K562 (cell line): ENCODE results near the gene UQCRHL. TPM values are rescaled to one million over a fixed set of nuclear protein-coding genes. Genes with fewer than 3 reads are reported as not detected.

ENCODE experiments used
- ADNP ChIP-seq: fragments of 200-800 bp; sonication (Bioruptor generic); IDR thresholded peaks from 2 replicates; pipeline ENCODE4 v1.6.1; 2016; ENCODE audit warnings: missing genetic modification characterization, missing compliant biosample characterization
- ATF7 ChIP-seq: fragments of 450-650 bp; IDR thresholded peaks from 2 replicates; pipeline ENCODE4 v1.7.1; 2014; ENCODE audit warnings: mild to moderate bottlenecking, moderate library complexity
- CHD1 ChIP-seq: fragments of 200-600 bp; sonication (generic); IDR thresholded peaks from one replicate; pipeline ENCODE4 v1.6.1; 2012; ENCODE audit warnings: mild to moderate bottlenecking, moderate library complexity, low read length, inconsistent platforms
- FOXP1 ChIP-seq: sonication (generic); formaldehyde crosslinking; IDR thresholded peaks from 2 replicates; pipeline ENCODE4 v1.8.0; 2022; ENCODE audit warnings: mild to moderate bottlenecking, missing genetic modification reagents
- HDAC3 ChIP-seq: fragments of 450-650 bp; IDR thresholded peaks from 2 replicates; pipeline ENCODE4 v1.6.1; 2018; ENCODE audit warnings: borderline replicate concordance, mild to moderate bottlenecking, moderate library complexity; ENCODE audit not compliant: partially characterized antibody
- IFI16 ChIP-seq: fragments of 250-450 bp; sonication (Bioruptor Pico); IDR thresholded peaks from 2 replicates; pipeline ENCODE4 v2.1.2; 2022; ENCODE audit warnings: mild to moderate bottlenecking, inconsistent platforms
- JUND ChIP-seq, 2 experiments: IDR thresholded peaks; 2 replicates in 1 of 2; 3 replicates in 1 of 2; pipeline ENCODE4 v1.6.1; 2011; ENCODE audit warnings: borderline replicate concordance in 2 of 2, low read depth in 2 of 2, low read length in 2 of 2, improper control_type of control experiment in 1 of 2, missing biosample characterization in 1 of 2, missing genetic modification characterization in 1 of 2, missing genetic modification reagents in 1 of 2
- NFXL1 ChIP-seq: fragments of 450-650 bp; formaldehyde crosslinking; IDR thresholded peaks from 2 replicates; pipeline ENCODE4 v1.4.0; 2021; ENCODE audit warnings: mild to moderate bottlenecking
- PHF8 ChIP-seq: fragments of 200-600 bp; sonication (generic); IDR thresholded peaks from 2 replicates; pipeline ENCODE4 v1.6.1; 2012; ENCODE audit warnings: mixed run types, mild to moderate bottlenecking, inconsistent platforms, low read length, moderate library complexity, borderline replicate concordance
- RCOR1 ChIP-seq, 2 experiments: IDR thresholded peaks; 2 replicates each; pipeline ENCODE4 v1.6.1; 2012; ENCODE audit warnings: low read depth in 2 of 2, low read length in 2 of 2, borderline replicate concordance in 1 of 2, improper control_type of control experiment in 1 of 2
- SIN3B ChIP-seq: fragments of 450-650 bp; IDR thresholded peaks from 2 replicates; pipeline ENCODE4 v1.6.1; 2017; ENCODE audit warnings: low read depth, mild to moderate bottlenecking, moderate library complexity
- SMARCB1 ChIP-seq: IDR thresholded peaks from 2 replicates; pipeline ENCODE4 v1.6.1; 2011; ENCODE audit warnings: improper control_type of control experiment, low read depth; ENCODE audit not compliant: insufficient read length
- SMC3 ChIP-seq: conservative IDR thresholded peaks from 2 replicates; pipeline ENCODE4 v1.6.1; 2011; ENCODE audit warnings: low read depth, low read length, improper control_type of control experiment; ENCODE audit not compliant: insufficient read depth
- TARDBP ChIP-seq: fragments of 450-650 bp; IDR thresholded peaks from 2 replicates; pipeline ENCODE4 v1.6.1; 2016
- ZFPM2 ChIP-seq: fragments of 250-450 bp; sonication (Bioruptor Pico); IDR thresholded peaks from 2 replicates; pipeline ENCODE4 v1.5.1; 2022; ENCODE audit warnings: mild to moderate bottlenecking
- ZFX ChIP-seq: sonication (generic); formaldehyde crosslinking; IDR thresholded peaks from 2 replicates; pipeline ENCODE4 v1.8.0; 2022; ENCODE audit warnings: mild to moderate bottlenecking, missing genetic modification reagents, moderate library complexity
- ZNF23 ChIP-seq: fragments of 250-450 bp; sonication (Bioruptor Pico); IDR thresholded peaks from 2 replicates; pipeline ENCODE4 v1.4.0; 2020; ENCODE audit warnings: mild to moderate bottlenecking
- ZNF232 ChIP-seq: sonication (generic); formaldehyde crosslinking; IDR thresholded peaks from 2 replicates; pipeline ENCODE4 v1.8.0; 2022; ENCODE audit warnings: mild to moderate bottlenecking, missing genetic modification reagents
- ZNF583 ChIP-seq: fragments of 250-450 bp; sonication (Bioruptor Pico); IDR thresholded peaks from 2 replicates; pipeline ENCODE4 v1.4.0; 2020
- ZZZ3 ChIP-seq: fragments of 450-650 bp; IDR thresholded peaks from 2 replicates; pipeline ENCODE4 v1.6.1; 2016; ENCODE audit warnings: antibody characterized with exemption, mild to moderate bottlenecking, moderate library complexity
- polyA plus RNA-seq, 8 experiments: library from polyadenylated mRNA; depleted of rRNA in 4 of 8; stranded (reverse) in 5 of 8; unstranded in 3 of 8; fragments of >200 nt; fragmentation: Nextera tagmentation in 2 of 8; fragmentation: Illumina TruSeq in 1 of 8; extraction: Ambion mirVana in 2 of 8; extraction: Trizol in 1 of 8; gene quantifications; 2 replicates each; pipeline versions ENCODE4 v1.2.1 to v1.2.3, GENCODE V29; 2011 to 2014; ENCODE audit warnings: inconsistent platforms in 1 of 8, missing spikeins in 1 of 8
- total RNA-seq, 7 experiments: library from RNA; depleted of rRNA in 6 of 7; stranded (reverse); fragments of >200 nt in 6 of 7; fragmentation: Illumina TruSeq in 2 of 7; extraction: Trizol in 2 of 7; gene quantifications; 2 replicates each; pipeline versions ENCODE4 v1.2.1 to v1.2.3, GENCODE V29; 2011 to 2021; ENCODE audit warnings: low replicate concordance in 1 of 7
- TF ChIP-seq, protein P1 (sequence below), 2 experiments: IDR thresholded peaks in 1 of 2; conservative IDR thresholded peaks in 1 of 2; 2 replicates each; pipeline ENCODE4 v1.6.1; 2016; ENCODE audit warnings: low read depth in 2 of 2, mild to moderate bottlenecking in 1 of 2, missing compliant biosample characterization in 1 of 2, missing genetic modification characterization in 1 of 2, moderate library complexity in 1 of 2
- TF ChIP-seq, protein P2 (sequence below): fragments of 250-450 bp; sonication (Bioruptor Pico); IDR thresholded peaks from 2 replicates; pipeline ENCODE4 v1.5.0; 2020; ENCODE audit warnings: mild to moderate bottlenecking

UQCRHL gene
- total and polyA plus RNA-seq, 9 of the 15 experiments (the other 6 are each of a cell fraction or from before 2014, with no cell fraction given), result 5.1 to 41.3 (median 21.8) TPM

DNA sequence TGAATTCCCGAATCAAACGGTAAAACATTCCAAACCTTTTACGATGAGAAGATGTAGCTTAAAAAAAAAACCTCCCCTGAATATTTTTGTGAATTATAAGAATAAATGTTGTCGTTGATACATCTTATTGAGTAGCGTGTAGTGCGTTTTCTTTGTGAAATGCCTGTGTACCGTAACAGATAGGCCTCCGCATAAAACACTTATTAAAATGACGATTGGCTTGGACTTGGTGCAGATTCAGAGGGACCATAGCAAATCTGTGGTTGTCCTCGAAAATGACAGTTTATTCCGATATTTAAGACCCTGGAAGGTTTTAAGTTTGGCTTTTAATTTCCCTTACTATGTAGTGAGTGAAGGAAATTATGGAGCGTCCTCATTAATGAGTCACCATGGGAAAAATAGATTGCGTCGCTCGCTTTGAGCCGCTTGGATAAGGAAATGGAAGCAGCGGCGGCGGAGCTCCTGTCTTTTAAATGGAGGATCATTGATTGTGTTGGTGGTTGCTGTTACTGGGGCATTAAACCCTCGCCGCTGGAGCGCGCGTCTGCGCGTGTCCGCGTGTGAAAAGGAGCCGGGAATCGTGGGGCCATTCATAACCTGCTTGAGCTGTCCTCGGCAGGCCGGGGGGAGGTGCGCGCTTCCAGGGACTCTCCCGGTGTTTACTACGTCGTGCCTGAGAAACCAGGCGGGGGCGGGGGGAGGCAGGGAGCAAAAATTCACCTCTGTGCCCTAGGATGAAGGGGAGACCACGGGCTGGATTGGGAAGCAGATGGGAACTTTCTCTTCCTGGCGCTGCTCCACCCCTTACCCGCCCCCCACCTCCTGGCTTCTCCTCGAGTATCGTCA, 41.7 kb upstream of the UQCRHL start (continued):
- TF ChIP-seq ZNF583 (CRISPR knock-in tag) (no peak), ADNP (tag) (no peak), HDAC3 (peak; percentile 71), IFI16 (CRISPR knock-in tag) (no peak), SIN3B (no peak), CHD1 (no peak), ZZZ3 (no peak), ZFPM2 (CRISPR knock-in tag) (no peak), SMC3 (no peak), PHF8 (peak; percentile 28; the same call in 1 of the 2 replicates), TARDBP (peak; percentile 30; the same call in 1 of the 2 replicates), JUND (IDR thresholded peaks at IDR 0.05; ENCODE audit: borderline replicate concordance, low read depth, low read length) (peak; percentile 74), JUND (tag; IDR thresholded peaks at IDR 0.05; ENCODE audit: borderline replicate concordance, low read depth, low read length) (peak; percentile 54; the same call in 1 of the 3 replicates), ZFX (CRISPR knock-in tag) (peak; percentile 45; the same call in 1 of the 2 replicates), ATF7 (peak; percentile 40), NFXL1 (CRISPR knock-in tag) (no peak), RCOR1 (IDR thresholded peaks at IDR 0.05; ENCODE audit: borderline replicate concordance in 1 of 2, low read depth in 2 of 2, low read length in 2 of 2) (peak in 1 of 2 experiments; percentile 15; a peak in 1 of 4 replicates), ZNF232 (0 out of 2 replicates have a peak, but pooled peaks have one; percentile 37), ZNF23 (CRISPR knock-in tag) (no peak), FOXP1 (CRISPR knock-in tag) (no peak), SMARCB1 (no peak)
- TF ChIP-seq, protein P1, sequence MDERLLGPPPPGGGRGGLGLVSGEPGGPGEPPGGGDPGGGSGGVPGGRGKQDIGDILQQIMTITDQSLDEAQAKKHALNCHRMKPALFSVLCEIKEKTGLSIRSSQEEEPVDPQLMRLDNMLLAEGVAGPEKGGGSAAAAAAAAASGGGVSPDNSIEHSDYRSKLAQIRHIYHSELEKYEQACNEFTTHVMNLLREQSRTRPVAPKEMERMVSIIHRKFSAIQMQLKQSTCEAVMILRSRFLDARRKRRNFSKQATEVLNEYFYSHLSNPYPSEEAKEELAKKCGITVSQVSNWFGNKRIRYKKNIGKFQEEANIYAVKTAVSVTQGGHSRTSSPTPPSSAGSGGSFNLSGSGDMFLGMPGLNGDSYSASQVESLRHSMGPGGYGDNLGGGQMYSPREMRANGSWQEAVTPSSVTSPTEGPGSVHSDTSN (CRISPR knock-in tag; IDR thresholded peaks at IDR 0.05; ENCODE audit: low read depth), result no peak
- TF ChIP-seq, protein P1 (tag; conservative IDR thresholded peaks at IDR 0.05; ENCODE audit: low read depth), result peak; percentile 68
- TF ChIP-seq, protein P2, sequence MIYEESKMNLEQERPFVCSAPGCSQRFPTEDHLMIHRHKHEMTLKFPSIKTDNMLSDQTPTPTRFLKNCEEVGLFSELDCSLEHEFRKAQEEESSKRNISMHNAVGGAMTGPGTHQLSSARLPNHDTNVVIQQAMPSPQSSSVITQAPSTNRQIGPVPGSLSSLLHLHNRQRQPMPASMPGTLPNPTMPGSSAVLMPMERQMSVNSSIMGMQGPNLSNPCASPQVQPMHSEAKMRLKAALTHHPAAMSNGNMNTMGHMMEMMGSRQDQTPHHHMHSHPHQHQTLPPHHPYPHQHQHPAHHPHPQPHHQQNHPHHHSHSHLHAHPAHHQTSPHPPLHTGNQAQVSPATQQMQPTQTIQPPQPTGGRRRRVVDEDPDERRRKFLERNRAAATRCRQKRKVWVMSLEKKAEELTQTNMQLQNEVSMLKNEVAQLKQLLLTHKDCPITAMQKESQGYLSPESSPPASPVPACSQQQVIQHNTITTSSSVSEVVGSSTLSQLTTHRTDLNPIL (CRISPR knock-in tag), result no peak
